HG02610 (cell line): Measurements from ENCODE around the gene OR5AN1.
"Not testable (repeated sequence)": the region's sequence is repeated elsewhere in the genome, so short reads cannot be mapped to it uniquely, and the experiment has no call there.

ENCODE experiments used
- ATAC-seq: cut with Tn5 transposase; IDR thresholded peaks from one replicate; pipeline ENCODE4 v1.9.1; 2021; ENCODE audit warnings: mild to moderate bottlenecking, moderate library complexity; ENCODE audit not compliant: unreplicated experiment

The OR5AN1 gene, protein sequence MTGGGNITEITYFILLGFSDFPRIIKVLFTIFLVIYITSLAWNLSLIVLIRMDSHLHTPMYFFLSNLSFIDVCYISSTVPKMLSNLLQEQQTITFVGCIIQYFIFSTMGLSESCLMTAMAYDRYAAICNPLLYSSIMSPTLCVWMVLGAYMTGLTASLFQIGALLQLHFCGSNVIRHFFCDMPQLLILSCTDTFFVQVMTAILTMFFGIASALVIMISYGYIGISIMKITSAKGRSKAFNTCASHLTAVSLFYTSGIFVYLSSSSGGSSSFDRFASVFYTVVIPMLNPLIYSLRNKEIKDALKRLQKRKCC

DNA sequence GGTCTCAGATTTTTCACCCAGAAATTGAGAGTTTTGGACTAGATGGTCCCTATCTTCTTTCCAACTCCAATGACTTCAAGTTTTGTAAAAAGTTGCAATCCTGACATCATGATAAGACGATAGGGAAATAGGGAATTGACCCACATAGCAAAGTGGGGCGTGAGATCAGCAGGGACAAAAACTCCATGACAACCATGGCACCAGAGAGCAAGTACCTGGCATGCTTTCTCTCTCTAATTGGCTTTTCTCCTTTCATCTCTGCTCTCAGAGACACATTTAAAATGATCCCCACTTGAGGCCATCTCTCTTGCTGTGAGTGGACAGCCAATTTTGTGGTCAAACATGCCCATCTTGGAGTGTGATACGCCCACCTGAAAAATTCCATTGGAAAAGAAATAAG is at the start of gene OR5AN1:
TSS of gene OR5AN1 (plus strand) at position 301 of the 400 bp plus-strand sequence. CDS start 5,564 bp downstream, outside the sequence.
- no peak for ATAC-seq

DNA sequence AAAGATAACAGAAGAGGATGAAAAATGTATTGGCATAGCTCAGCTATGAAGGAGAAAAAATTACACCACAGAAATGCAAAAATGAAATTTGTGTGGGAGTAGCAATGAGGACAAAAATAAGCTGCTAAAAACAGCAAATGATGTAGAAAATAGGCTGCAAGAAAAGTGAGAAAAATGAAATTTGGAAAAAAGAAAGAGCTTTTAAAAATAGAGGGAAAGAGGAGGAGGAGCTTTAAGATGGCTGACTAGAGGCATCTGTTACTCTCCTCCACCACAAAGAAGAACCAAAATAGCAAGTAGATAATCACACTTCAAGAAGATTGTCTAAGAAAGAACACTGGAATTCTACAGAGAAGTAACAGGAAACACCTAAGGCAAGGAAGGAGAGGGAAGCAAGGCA is 23.7 kb upstream of the OR5AN1 start:
- ATAC-seq, result no peak

DNA sequence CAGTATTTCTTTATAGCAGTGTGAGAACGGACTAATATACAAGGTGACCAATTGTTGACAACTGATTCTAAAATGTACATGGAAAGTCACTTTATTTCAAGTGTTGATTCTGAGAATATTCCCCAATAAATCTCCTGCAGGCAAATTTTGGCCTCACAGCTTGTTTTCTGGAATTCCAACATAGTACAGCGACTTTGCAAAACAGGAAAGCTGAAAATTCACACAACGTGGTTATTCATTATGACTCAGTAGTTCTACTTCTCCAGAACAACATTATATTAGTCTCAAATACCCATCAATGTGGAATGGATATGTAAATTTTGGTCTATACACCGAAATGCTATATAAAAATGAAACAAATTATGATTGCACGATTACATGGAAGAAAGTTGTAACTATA is 22.5 kb upstream of the OR5AN1 start:
- ATAC-seq, result no peak

DNA sequence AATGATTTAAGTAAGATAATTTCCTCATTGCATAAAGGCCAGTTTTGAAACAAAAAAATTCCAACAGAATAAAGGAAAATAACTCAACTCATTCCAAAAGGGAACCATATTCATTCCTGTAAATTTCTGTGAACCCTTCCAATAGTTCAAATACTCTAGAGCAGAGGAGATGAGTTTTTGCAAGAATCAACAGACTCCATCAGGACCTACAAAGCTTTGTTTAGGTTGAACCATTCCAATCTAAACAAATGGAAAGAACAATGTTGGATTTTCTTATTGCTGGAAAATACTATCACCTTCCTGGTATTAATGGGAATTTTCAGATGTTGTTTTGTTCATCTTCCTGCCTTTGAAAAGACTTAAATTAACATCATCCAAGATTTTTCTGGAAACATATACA is 21.8 kb upstream of the OR5AN1 start:
- no peak for ATAC-seq

DNA sequence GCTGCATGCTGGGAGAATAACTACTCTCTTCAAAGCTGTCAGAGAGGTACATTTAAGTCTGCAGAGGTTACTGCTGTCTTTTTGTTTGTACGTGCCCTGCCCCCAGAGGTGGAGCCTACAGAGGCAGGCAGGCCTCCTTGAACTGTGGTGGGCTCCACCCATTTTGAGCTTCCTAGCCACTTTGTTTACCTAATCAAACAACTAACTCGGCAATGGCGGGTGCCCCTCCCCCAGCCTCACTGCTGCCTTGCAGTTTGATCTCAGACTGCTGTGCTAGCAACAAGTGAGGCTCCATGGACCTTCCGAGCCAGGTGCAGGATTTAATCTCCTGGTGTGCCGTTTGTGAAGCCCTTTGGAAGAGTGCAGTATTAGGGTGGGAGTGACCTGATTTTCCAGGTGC is 9.0 kb upstream of the OR5AN1 start:
- ATAC-seq, result not testable (repeated sequence)

DNA sequence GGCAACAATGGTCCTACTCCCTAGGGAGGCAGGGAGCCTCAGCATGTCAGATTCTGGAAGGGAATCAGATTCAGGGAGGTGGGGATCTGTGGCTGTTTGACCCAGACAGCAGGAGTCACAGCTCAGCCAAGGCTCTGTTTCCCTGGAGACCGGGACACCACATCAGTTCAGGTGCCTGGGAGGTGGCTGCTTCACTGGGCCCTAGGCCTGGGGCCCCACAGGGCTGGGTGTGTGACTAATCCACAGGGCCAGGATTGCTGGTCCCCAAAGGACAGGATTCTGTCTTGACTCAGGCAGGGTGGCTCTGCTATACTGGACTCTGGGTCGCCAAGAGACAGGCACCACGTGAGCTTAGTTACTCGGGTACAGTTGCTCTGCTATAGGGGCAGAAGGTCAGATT is 3.5 kb upstream of the OR5AN1 start:
- ATAC-seq, result no peak

DNA sequence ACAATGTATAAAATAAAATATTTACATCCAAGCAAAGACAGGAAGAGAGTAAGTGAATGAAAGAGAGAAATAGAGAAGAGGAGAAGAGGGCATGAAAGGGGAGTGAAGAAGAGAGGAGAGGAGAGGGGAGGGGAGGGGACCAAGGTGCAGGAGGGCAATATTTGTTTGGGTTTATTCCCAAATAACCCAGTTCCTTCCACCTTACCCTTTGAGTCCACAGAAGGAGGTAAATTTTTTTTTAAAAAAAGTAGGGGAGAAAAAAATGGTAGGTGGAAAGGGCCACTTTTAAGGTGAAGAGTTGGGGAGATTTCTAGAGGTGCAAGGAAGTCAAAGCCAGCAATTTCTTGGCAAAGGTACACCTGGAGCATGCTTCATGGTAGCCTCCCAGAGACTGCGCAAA is 2.1 kb upstream of the OR5AN1 start:
- no peak for ATAC-seq

DNA sequence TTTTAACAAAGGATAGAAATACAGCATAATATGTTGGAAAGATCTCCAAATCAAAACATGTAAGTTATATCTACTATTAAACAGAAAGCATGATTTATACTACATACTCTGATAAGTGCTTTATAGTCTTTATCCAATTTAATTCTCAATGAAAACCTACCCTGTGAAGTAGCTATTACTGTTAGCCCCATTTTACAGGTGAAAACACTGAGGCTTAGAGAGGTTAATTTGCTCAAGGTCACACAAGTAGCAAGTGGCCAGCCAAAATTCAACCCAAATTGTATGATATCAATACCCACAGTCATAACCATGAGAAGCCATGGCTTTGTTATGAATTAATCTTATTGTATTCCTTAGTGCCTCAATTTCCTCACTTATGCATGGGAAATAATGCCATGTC is 675 bp upstream of the OR5AN1 start:
- ATAC-seq, result no peak

DNA sequence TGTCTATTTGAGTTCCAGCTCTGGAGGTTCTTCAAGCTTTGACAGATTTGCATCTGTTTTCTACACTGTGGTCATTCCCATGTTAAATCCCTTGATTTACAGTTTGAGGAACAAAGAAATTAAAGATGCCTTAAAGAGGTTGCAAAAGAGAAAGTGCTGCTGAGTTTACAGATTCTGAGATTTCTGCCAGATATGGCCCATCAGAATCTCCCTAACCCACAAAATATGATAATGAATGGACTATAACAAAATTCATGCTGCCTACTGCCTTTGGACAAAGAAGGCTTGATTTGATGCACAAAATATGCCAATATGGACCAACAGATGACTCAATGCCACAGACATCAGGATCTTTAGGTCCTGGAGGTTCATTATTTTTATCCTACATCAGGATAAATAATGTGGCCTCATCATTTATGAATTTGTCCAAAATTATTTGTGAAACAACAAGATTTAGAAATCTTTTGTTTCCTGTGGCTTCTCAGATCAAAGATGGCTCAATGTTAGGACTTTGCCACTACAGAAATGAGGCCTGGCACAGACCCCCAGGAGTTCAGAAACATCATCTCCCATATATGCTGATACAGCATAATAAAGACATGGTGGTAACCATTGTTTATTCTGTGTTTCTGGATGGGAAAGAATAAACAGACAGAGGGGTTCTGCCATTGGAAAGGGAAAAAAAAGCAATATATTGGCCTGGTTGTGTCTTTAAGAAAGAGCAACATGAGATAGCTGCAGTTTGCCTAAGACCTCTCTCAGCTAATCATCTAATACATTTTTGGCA is 6.7 kb downstream of the OR5AN1 start:
- no peak for ATAC-seq

DNA sequence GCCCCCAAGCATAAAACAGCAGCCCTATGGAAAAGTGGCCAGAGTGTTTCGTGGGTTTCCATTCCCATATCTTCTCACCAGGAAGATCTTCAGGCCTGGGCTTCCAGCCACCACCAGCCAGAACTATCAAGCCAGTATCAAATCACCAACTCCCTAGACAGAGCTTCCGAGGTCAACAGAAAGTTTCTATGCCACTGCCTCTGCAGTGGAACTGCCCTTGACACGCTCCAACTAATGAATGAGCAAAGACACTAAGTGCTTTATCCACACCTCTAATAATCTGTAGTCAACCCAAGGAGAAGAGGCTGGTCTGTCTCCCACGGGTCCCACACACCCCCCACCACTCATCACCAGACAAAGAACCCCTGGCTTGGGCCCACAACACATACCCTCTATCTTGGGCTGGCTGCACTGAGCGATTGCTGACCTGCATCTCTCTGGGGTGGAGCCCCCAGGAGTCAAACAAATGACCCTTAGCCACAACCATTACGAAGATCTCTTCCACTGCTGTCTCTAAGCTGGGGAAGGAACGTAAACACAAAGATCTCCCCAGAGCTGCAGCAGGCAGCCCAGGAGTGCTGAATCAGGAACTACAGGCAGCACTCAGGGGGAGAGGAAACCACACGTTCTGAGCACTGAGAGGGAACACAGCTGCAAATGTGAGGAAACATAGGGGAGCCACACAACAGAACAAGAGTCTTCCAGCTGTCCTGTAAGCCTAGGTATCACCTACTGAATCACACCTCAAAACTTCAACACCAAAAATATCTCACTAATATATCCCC is 9.7 kb downstream of the OR5AN1 start:
- ATAC-seq, result no peak

DNA sequence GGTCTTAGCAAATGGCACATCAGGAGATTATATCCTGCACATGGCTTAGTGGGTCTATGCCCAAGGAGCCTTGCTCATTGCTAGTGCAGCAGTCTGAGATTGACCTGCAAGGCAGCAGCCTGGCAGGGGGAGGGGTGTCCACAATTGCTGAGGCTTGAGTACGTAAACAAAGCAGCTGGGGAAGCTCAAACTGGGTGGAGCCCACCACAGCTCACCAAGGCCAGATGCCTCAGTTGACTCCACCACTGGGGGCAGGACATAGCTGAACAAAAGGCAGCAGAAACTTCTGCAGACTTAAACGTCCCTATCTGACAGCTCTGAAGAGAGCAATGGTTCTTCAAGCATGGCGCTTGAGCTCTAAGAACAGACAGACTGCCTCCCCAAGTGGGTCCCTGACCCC is 13.6 kb downstream of the OR5AN1 start:
- ATAC-seq, result not testable (repeated sequence)

DNA sequence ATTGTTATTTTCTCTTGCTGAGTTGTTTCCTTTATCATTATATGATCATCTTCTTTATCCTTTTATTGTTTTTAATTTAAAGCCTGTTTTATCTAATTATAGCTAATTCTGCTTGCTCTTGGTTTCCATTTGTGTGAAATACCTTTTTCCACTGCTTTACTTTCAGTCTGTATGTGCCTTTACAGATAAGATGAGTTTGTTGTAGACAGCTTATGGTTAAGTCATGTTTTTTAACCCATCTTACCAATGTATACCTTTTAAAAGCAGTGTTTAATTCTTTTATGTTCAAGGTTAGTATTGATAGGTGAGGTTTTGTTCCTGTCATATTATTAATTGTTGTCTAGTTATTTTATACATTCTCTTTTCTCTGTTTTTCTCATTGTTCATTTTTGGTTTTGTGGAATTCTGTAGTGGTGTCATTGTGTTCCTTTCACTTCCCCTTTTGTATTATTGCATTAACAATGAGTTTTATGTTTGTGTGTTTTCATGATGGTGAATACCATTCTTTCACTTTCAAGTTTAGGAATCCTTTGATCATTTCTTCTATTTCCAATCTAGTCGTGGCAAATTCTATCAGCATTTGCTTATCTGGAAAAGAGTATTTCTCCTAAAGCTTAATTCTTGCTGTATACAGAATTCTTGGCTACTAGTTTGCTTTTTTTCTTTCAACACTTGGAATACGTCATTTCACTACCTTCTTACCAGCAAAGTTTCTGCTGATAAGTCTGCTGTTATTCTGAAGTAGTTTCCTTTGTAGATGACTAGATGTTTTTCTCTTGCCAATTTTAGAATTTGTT is 21.8 kb downstream of the OR5AN1 start:
- peak; percentile 99 for ATAC-seq

DNA sequence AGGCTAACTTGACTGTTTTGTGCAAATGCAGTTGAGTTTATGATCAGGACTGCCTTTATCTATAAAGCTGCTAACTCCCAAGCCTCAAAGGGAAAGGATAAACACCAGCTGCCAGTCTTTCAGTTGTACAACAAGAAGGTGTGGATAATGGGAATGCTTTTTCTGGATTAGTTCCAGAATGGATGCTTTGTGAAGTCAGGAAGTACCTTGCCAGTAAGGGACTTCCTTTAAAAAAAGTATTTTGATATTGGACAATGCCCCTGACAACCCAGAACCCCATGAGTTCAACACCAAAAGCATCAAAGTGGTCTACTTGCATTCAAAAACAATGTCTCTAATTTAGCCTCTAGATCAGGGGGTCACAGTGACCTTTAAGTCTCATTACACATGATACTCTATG is 35.5 kb downstream of the OR5AN1 start:
- no peak for ATAC-seq

DNA sequence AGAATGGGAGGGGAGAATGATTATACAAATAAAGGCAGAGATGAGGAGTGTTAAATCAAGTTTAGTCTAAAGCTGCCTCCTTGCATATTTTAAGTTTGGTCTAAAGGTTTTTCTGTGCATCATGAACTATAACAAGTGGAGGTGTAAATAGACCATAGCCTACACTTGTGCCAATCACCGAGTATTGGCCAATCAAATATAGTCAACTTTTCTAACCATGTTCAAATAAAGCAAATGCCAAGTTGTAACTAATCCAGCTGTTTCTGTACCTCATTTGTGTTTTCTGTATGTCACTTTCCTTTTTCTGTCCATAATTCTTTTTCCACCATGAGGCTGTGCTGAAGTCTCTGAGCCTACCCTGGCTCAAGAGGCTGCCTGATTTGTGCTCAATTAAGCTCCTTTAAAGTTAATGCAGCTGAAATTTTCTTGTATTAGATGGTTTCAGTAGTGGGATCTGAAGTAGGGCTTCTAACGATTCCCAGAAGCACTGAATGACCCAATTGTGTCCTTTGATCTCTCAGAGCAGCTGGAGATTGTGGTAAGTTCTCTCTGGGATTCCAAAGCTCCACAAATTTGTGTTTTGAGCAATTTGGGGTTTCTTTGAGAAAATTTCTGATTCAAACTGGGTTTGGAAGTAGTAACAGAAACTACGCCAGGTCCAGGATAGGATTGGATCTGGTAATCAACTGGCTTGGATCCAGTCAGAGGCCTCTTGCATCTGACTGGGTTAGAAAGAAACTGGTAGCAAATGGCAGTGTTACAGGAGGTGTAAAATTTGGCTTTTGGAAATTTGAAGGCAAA is 42.0 kb downstream of the OR5AN1 start:
- no peak for ATAC-seq

DNA sequence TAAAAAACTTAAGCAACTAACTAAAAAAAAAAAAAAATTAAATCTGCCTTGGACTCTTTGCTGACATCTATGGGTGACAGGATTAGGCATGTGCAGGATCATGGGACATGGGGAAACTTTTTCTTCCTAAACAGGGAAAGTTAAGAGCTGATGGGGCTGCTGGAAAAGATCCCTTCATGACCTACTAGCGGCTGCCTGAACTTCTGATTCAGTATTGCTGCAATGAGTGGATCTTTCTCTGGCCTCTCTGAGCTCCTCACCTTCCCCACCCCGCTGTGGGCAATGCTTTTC is 42.5 kb downstream of the OR5AN1 start:
- no peak for ATAC-seq

DNA sequence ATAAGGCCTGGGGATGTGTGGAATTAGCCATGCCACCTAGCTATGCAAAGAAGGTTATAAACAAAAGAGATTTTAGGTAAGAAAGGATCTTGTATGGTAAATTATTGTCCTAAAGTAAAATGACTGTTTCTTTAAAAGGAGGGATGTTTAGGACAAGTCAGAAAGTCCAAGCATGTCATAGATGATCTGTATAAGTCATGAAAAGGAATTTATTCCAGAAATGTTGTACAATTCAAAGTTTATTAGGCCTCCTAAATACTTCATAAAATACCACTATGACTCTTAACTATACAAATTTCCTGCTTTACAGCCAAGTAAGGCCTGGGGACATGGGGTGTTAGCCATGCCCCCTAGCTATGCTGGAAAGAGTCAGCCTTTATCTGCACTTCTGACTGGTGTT is 44.9 kb downstream of the OR5AN1 start:
- no peak for ATAC-seq

DNA sequence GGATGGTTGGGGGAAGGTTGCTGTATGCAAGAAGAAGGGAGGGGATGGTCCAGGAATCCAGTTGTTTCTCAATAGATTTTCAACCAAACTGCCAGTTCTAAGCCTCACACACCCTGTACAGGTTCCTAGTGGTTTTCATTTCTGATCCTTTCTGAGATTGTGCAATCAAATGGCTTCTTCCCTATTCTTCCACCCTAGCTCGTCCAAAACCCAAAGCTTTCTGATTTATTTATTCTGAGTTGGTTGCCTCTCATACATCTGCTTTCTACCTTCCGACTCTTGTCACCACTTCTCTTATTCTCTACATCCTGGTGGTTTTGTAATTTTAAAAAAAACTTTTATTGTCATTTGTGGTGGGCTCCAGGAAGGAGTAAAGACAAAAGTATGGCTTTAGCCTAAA is 55.0 kb downstream of the OR5AN1 start:
- ATAC-seq, result no peak

DNA sequence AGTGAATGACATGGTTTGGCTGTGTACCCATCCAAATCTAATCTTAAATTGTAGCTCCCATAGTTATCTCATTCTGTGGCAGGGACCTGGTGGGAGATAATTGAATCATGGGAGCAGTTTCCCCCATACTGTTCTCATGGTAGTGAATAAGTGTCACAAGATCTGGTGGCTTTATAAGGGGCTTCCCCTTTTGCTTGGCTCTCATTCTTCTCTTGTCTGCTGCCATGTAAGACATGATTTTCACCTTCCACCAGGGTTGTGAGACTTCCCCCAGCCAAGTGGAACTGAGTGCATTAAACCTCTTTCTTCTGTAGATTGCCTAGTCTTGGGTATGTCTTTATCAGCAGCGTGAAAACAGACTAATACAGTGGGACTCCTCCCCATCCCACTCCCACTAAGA is 56.4 kb downstream of the OR5AN1 start:
- ATAC-seq, result no peak

DNA sequence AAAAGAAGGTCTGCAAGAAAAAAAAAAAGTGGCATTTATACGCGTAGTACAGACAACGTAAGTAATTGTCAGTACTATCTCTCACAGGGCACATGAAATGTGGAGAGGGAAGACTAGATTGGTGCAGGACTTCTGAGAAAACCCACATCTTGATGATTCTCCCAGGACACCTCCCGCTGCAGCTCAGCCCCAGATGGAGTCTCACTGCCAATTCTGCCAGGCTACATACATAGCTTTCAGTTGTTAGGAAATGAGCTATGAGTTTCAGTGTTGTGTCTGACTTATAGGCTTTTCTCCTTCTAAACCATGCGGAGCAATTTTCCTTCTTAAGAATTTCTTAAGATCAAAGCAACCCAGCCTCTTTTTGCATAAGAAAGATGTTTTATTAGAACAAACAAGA is 57.9 kb downstream of the OR5AN1 start:
- ATAC-seq, result no peak

DNA sequence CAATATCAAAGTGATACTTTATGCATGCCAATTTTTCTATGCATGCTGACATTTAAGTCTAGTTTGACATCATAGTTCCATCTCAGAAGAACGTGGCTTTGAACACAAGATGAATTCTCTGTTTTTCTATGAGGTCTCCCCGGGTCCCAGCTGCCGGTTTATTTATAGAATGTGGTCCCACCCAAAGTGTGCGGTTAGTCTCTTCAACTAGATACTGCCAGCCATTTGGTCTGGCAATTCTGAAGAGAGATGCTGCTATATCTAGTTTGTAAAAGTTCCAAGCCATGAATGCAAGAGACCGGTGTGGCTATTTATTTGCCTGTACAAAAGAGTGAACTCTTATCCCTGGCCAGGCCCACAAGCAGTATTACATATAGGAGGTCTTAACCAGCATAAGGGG is 58.3 kb downstream of the OR5AN1 start:
- ATAC-seq, result no peak
